ENCODE data around the gene METAP1.
"Not testable (repeated sequence)": the region's sequence is repeated elsewhere in the genome, so short reads cannot be mapped to it uniquely, and the experiment has no call there.

METAP1 gene

DNA sequence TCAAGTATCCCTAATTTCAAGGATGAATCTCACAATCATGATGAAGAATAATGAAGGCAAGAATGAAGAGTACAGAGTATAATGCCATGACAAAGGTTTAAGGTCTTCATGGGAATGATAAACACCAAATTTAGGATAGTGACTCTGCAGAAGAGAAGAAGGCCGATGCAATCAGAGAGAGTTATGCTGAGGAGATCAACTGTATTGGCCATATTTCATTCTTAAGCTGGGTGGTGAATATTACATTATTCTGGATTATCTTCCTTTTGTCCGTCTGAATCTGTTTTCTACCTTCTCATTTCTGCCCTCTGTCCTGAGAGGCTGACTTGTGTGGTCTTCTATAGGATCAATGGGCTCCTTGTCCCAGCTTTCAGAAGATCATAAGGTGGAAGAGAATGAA lies 7.8 kb upstream of the METAP1 start:
- TF ChIP-seq, protein P1, sequence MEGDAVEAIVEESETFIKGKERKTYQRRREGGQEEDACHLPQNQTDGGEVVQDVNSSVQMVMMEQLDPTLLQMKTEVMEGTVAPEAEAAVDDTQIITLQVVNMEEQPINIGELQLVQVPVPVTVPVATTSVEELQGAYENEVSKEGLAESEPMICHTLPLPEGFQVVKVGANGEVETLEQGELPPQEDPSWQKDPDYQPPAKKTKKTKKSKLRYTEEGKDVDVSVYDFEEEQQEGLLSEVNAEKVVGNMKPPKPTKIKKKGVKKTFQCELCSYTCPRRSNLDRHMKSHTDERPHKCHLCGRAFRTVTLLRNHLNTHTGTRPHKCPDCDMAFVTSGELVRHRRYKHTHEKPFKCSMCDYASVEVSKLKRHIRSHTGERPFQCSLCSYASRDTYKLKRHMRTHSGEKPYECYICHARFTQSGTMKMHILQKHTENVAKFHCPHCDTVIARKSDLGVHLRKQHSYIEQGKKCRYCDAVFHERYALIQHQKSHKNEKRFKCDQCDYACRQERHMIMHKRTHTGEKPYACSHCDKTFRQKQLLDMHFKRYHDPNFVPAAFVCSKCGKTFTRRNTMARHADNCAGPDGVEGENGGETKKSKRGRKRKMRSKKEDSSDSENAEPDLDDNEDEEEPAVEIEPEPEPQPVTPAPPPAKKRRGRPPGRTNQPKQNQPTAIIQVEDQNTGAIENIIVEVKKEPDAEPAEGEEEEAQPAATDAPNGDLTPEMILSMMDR (conservative IDR thresholded peaks at IDR 0.05) = no peak
- no peak overlapping the region for H3K27ac ChIP-seq

DNA sequence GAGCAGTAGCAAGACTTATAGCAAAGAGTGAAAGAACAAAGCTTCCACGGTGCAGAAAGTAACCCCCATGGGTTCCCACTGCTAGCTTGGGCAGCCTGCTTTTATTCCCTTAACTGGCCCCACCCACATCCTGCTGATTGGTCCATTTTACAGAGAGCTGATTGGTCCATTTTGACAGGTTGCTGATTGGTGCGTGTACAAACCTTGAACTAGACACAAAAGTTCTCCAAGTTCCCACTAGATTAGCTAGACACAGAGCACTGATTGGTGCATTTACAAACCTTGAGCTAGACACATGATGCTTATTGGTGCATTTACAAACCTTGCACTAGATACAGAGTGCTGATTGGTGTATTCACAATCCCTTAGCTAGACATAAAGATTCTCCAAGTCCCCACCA lies 2.7 kb upstream of the METAP1 start:
- H3K27ac ChIP-seq = not testable (repeated sequence)

DNA sequence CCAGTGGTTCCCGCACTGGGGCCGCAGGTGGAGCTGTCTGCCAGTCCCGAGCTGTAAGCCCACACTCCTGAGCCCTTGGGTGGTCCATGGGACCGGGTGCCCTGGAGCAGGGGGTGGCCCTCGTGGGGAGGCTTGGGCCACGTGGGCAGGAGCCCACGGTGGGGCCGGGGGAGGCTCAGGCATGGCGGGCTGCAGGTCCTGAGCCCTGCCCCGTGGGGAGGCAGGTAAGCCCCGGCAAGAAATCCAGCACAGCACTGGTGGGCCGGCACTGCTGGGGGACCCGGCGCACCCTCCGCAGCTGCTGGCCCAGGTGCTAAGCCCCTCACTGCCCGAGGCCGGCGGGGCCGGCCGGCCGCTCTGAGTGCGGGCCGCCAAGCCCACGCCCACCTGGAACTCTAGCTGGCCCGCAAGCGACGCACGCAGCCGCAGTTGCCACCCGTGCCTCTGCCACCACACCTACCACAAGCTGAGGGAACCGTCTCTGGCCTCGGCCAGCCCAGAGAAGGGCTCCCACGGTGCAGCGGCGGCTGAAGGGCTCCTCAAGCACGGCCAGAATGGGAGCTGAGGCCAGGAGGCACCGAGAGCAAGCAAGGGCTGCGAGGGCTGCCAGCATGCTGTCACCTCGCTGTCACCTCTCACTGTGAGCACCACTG lies 2.0 kb upstream of the METAP1 start:
- no peak overlapping the region for H3K27ac ChIP-seq
- TF ChIP-seq, protein P1 (conservative IDR thresholded peaks at IDR 0.05) = no peak

DNA sequence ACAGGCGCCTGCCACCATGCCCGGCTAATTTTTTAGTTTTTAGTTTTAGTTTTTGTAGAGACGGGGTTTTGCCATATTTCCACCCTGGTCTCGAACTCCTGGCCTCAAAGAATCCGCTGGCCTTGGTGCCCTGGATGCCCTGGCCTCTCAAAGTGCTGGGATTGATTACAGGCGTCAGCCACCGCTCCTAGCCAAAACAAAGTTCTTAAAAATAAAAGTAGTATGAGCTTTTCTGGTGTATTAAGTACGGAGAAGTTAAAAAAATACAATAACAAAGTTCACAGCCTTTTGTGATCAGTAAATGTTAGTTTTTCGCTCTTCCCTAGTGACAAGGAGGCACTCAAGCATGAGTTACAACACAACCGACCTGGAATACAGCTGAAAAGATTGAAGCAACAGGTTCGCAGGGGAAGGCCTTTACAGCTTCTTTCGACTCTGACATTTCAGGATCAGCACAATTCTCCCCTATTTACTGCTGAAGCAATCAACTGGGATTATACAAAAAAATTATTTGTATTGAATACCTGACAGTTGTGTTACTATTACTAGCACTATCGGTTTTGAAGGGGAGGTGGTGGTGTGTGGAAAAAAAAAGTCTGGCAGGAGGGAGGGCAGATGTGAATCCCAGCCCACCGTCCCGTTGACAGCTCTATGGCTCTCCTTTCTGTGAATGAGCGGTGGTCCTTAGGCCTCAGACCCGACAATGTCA lies 893 bp upstream of the METAP1 start:
- peak overlapping the region; percentile 88 for H3K27ac ChIP-seq
- TF ChIP-seq, protein P1 (conservative IDR thresholded peaks at IDR 0.05) = no peak

DNA sequence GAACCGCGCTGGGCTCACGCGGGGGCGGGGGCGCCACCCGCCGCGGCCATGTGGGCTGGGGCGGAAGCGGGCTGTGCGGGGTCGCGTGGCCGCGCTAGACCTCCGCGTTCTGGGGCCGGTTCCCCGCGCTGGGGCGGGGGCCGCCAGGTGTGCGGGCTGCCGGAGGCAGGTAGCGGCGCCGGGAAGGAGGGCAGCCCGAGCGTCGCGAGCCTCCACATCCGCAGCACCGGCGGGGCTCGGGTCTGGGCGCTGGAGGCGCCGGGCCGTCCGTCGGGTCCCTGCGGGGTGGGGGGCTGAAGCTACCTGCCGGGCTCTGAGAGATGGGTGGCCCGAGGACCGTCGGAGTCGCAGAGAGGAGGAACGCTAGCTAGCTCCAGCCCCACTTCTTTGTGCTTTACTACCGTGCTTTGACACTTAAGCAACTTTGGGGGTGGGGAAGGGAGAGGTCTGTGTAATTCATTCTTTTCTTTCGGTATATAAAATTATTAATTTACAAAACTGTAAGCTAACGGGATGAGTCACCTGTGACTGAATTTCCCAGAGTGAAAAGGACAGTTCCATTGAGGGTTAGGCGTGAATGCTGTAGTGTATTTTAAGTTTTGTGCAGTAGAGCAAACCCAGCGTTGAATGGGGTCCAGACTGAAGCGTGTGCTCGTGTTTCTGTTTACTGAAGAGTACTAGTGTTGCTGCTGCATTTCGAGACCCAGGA lies 689 bp downstream of the METAP1 start:
- peak overlapping the region; percentile 88 for H3K27ac ChIP-seq
- TF ChIP-seq, protein P1 (conservative IDR thresholded peaks at IDR 0.05) = no peak

DNA sequence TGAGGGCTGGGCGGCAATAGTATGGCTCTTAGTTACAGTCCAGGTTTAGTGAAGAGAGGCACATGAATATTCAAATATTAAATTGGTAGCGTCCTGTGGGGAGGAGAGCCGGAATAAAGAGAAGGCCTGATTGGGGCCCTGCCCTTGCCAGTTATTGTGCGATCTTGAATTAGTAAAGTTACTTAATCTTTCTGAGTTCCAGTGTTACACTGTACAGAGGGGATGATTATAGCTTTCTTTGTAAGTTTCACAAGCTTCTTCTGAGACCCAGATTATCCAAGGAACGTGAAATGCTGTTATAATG lies 1.2 kb downstream of the METAP1 start:
- peak overlapping the region; percentile 88 for H3K27ac ChIP-seq
- TF ChIP-seq, protein P1 (conservative IDR thresholded peaks at IDR 0.05) = no peak

GRCh38 chr4:98997166-98997565 lies 1.6 kb downstream of the METAP1 start:
- H3K27ac ChIP-seq = peak overlapping the region; percentile 88
- TF ChIP-seq, protein P1 (conservative IDR thresholded peaks at IDR 0.05) = no peak

GRCh38 chr4:98998551-98998950 lies 3.0 kb downstream of the METAP1 start:
- peak overlapping the region; percentile 88; the same call in 1 of the 2 replicates for H3K27ac ChIP-seq
- TF ChIP-seq, protein P1 (conservative IDR thresholded peaks at IDR 0.05) = no peak
